ENCODE results near the gene DSTYK.

DNA sequence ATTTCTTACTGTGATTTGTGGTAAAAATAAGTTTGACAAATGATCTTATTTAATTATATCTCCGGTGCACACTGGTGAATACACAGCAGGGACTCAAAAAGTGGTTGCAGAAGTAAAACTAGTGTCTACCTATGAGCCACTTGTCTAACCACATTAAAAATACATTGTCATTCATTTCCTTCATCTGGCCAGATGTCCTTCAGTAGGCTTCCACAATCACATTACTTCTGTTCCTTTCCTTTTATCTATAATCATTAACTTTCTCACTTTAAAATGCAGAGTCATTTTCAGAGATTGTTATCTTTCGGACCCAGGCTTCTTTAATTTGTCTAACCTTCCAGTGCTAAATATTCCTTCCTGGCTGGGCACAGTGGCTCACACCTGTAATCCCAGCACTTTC, 92.8 kb downstream of the DSTYK start:
- TF ChIP-seq, protein P1, sequence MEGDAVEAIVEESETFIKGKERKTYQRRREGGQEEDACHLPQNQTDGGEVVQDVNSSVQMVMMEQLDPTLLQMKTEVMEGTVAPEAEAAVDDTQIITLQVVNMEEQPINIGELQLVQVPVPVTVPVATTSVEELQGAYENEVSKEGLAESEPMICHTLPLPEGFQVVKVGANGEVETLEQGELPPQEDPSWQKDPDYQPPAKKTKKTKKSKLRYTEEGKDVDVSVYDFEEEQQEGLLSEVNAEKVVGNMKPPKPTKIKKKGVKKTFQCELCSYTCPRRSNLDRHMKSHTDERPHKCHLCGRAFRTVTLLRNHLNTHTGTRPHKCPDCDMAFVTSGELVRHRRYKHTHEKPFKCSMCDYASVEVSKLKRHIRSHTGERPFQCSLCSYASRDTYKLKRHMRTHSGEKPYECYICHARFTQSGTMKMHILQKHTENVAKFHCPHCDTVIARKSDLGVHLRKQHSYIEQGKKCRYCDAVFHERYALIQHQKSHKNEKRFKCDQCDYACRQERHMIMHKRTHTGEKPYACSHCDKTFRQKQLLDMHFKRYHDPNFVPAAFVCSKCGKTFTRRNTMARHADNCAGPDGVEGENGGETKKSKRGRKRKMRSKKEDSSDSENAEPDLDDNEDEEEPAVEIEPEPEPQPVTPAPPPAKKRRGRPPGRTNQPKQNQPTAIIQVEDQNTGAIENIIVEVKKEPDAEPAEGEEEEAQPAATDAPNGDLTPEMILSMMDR (IDR thresholded peaks at IDR 0.05) = no peak
- TF ChIP-seq POLR2A (IDR thresholded peaks at IDR 0.05) = no peak

Data from thyroid gland (tissue), 4 donors.